Left ventricle myocardium inferior (tissue), 1 donor: ENCODE data around the gene LIMS1. TPM values are rescaled to one million over a fixed set of nuclear protein-coding genes. Genes with fewer than 3 reads are reported as not detected.

Experiments
- DNase-seq: peaks from one replicate; pipeline ENCODE4 v3.0.0-alpha.2; 2020
- H3K27ac ChIP-seq: fragments of 200-600 bp; replicated peaks from 2 replicates; pipeline ENCODE4 v1.8.0; 2021
- H3K27me3 ChIP-seq: fragments of 200-600 bp; 2 replicates; pipeline ENCODE4 v1.8.0; 2021; ENCODE audit warnings: low read depth
- H3K36me3 ChIP-seq: fragments of 200-600 bp; 2 replicates; pipeline ENCODE4 v1.8.0; 2021
- H3K4me1 ChIP-seq: fragments of 200-600 bp; 2 replicates; pipeline ENCODE4 v1.8.0; 2021
- H3K4me3 ChIP-seq: fragments of 200-600 bp; 2 replicates; pipeline ENCODE4 v1.8.0; 2021; ENCODE audit warnings: mild to moderate bottlenecking, moderate library complexity
- H3K9me3 ChIP-seq: fragments of 200-600 bp; replicated peaks from 2 replicates; pipeline ENCODE4 v1.8.0; 2021
- intact Hi-C: fragments of 100-400 bp; cut with micrococcal nuclease; formaldehyde crosslinking; loops from one replicate; pipeline ENCODE4 v1.11.0; 2022
- total RNA-seq: library from RNA; stranded (reverse); fragmentation: NEBNext Ultra II Directional; extraction: Animal tissue kit (Norgen Biotek cat#: 25700); gene quantifications from one replicate; pipeline ENCODE4 v1.2.1, GENCODE V29; 2021
- TF ChIP-seq, protein P1 (sequence below): fragments of 200-600 bp; IDR thresholded peaks from 2 replicates; pipeline ENCODE4 v1.8.0; 2021; ENCODE audit warnings: antibody characterized with exemption, mild to moderate bottlenecking, borderline replicate concordance
- donor health status: DM: no; HTN: yes; CAD: no; lungs with severe emphysema.

The LIMS1 gene
- total RNA-seq, 1 donor from 2014 or later: 77.0 TPM

DNA sequence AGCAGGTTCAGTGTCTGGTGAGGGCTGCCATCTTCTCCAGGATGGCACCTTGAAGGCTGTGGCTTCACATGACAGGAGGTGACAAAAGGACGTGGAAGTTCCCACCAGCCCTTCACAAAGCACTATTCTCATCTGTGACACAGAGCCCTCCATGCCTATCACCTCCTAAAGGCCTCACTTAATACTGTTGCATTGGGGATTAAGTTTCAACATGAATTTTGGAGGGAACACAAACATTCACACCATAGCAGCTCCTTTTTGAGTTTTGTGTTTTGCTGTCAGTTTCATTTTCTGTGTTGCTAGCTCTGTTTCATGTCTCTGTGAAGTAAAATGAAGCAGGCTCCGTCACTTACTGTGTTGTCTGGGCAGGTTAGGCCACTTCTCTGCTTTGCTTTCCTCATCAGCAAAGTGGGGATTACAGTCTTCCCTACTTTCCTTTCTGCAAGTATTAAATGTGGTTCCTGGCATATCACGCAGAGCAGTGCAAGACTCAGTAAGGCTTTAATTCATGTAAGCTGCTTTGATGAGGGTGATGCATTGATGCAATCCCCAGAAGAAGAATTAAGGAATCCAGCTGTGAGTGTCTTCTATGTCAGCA lies 31.6 kb downstream of the LIMS1 start:
- TF ChIP-seq, protein P1, sequence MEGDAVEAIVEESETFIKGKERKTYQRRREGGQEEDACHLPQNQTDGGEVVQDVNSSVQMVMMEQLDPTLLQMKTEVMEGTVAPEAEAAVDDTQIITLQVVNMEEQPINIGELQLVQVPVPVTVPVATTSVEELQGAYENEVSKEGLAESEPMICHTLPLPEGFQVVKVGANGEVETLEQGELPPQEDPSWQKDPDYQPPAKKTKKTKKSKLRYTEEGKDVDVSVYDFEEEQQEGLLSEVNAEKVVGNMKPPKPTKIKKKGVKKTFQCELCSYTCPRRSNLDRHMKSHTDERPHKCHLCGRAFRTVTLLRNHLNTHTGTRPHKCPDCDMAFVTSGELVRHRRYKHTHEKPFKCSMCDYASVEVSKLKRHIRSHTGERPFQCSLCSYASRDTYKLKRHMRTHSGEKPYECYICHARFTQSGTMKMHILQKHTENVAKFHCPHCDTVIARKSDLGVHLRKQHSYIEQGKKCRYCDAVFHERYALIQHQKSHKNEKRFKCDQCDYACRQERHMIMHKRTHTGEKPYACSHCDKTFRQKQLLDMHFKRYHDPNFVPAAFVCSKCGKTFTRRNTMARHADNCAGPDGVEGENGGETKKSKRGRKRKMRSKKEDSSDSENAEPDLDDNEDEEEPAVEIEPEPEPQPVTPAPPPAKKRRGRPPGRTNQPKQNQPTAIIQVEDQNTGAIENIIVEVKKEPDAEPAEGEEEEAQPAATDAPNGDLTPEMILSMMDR: no peak
- Histone ChIP-seq H3K27ac (no peak overlapping the region), H3K36me3 (no peaks in the 10 kb centered on the region), H3K27me3 (no peaks in the 10 kb centered on the region), H3K4me3 (no peak overlapping the region), H3K4me1 (peaks cover 49% of the 10 kb centered on the region), H3K9me3 (peaks cover 11% of the 10 kb centered on the region)
- no peak for DNase-seq
- intact Hi-C loops: no loop called here

DNA sequence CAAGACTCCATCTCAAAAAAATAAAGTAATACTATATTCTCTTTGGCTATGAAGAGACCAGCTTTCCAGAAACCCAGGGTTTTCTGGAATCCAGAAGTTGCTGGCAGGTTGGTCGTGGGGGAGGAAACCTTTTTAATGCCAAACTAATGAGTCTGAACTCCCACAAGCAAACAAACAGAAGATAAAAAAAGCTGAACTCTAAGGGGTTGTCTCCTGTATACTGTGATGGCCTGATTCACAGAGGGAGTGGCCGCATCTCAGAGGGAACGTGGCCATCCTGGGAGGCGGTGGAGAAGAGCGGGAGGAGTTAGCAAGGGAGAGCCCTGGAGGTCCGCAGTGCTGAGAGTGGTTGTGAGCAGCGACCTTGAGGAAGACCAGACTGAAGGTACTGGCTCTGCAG lies 36.1 kb downstream of the LIMS1 start:
- TF ChIP-seq, protein P1: no peak
- DNase-seq: no peak
- Histone ChIP-seq H3K4me1 (peaks cover 68% of the 10 kb centered on the region), H3K27ac (no peak overlapping the region), H3K4me3 (no peak overlapping the region), H3K27me3 (no peaks in the 10 kb centered on the region), H3K9me3 (no peaks in the 10 kb centered on the region), H3K36me3 (no peaks in the 10 kb centered on the region)
- intact Hi-C loops: no loop called here

DNA sequence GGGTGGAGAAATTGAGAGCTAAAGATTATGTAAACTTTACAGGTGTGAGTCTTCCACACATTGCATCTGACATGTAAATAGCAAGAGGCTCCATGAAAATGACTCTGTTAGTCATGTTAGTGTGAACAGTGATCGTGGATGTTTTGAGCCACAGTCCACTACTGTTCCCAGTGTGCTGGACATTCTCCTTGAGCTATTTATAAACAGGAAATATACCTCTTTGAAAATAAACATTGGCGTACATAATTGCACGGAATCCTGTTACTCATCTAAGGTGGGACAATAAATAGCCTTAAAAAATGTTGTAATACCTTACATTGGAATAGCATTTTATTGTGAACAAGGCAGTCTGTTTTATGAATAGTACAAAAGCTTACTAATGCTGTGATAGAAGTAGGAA lies 37.0 kb downstream of the LIMS1 start:
- no peak overlapping the region for H3K4me3 ChIP-seq
- no peaks in the 10 kb centered on the region for H3K27me3 ChIP-seq
- TF ChIP-seq, protein P1: no peak
- no peak overlapping the region for H3K27ac ChIP-seq
- H3K4me1 ChIP-seq: peaks cover 67% of the 10 kb centered on the region
- no peaks in the 10 kb centered on the region for H3K36me3 ChIP-seq
- no peaks in the 10 kb centered on the region for H3K9me3 ChIP-seq
- intact Hi-C loops: no loop called here
- no peak for DNase-seq

DNA sequence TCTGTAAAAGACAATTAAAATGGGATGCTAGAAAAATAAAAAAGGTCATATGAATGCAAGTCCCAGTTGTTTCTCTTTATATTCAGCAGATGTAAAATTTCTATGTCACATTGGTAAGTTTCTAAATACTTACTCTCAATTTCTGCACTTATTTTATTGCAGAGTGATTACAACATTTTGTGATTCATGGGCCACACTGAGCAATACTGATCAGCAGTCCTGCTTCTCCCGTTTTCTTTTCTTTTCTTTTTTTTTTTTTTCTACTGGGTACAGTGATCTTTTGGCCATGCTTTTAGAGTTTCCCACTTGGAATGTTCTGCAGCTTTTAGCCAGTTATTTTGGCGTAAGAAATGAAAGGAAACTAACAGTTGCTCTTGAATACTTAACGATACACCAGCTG lies 38.8 kb downstream of the LIMS1 start:
- H3K9me3 ChIP-seq: no peaks in the 10 kb centered on the region
- intact Hi-C loops: no loop called here
- TF ChIP-seq, protein P1: no peak
- no peak for DNase-seq
- H3K27ac ChIP-seq: no peak overlapping the region
- peaks cover 73% of the 10 kb centered on the region for H3K4me1 ChIP-seq
- H3K4me3 ChIP-seq: no peak overlapping the region
- no peaks in the 10 kb centered on the region for H3K36me3 ChIP-seq
- no peaks in the 10 kb centered on the region for H3K27me3 ChIP-seq

DNA sequence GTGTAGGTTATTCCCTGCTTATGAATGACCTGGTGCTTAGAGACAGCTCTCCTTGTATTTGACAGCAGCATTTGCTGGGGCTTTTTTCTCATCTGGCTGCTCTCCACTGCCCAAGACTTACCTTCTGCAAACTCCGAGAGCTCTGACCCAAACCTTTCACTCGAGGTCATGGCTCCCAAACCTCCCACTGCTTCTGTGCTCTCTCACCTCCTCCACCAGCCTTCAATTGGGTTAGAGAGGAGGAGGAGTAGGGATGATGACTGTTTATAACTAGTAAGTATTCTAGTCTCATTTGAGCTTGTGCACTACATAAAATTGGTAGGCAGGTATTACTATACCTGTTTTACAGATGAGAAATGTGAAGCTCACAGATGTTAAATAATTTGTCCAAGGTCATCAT lies 40.1 kb downstream of the LIMS1 start:
- Histone ChIP-seq H3K4me3 (no peak overlapping the region), H3K36me3 (no peaks in the 10 kb centered on the region), H3K27ac (no peak overlapping the region), H3K27me3 (no peaks in the 10 kb centered on the region), H3K9me3 (no peaks in the 10 kb centered on the region), H3K4me1 (peaks cover 80% of the 10 kb centered on the region)
- no peak for DNase-seq
- intact Hi-C loops: no loop called here
- TF ChIP-seq, protein P1: no peak
